GM21447 (cell line): ENCODE data around the gene MXD3.
"Not testable (repeated sequence)": the region's sequence is repeated elsewhere in the genome, so short reads cannot be mapped to it uniquely, and the experiment has no call there.

ENCODE experiments used
- ATAC-seq: cut with Tn5 transposase; IDR thresholded peaks from one replicate; pipeline ENCODE4 v1.9.1; 2021; ENCODE audit not compliant: unreplicated experiment

MXD3 gene

DNA sequence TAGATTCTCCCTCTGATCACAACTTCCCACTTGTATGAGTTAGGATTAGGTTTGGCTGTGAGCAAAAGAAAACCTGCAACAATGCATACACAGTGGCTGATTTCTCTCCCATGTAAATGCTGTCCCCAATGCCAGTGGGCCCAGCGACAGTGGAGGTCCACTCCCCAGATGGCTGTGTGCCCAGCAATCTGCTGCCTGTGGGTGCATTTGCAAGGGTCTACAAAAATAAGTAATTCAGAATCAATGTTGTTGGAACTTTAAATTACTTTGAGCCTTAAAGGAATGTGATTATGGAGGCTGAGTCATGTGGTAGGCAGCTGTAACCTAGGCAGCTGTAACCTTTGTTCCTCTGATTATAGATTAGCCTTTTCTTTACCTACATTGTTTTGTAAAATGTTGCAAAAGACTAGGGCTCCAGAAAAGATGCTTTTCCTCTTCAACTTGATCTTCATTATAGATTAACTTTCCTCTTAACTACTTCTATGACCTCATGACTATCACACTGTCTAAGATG is 14.2 kb upstream of the MXD3 start:
- no peak for ATAC-seq

DNA sequence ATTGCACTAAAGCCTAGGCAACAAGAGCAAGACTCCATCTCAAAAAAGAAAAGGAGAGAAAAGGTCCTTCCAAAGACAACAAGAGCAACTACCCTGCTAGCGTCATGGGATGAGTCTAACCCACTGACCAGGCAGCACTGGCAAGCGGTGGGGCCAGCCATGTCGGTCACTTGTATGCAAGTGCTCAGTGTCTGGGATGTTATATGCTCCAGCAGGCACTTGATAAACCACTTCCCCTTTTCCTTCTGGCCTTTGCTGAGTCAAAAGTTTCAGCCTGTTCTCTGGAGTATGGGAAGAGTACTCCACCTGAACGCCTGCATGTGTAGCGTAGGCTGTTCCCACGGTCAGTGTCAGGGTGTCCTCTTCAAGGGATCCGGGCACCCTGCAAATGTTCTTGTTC is 9.2 kb upstream of the MXD3 start:
- ATAC-seq, result no peak

GRCh38 chr5:177319913-177320588 is 8.4 kb upstream of the MXD3 start:
- no peak for ATAC-seq

DNA sequence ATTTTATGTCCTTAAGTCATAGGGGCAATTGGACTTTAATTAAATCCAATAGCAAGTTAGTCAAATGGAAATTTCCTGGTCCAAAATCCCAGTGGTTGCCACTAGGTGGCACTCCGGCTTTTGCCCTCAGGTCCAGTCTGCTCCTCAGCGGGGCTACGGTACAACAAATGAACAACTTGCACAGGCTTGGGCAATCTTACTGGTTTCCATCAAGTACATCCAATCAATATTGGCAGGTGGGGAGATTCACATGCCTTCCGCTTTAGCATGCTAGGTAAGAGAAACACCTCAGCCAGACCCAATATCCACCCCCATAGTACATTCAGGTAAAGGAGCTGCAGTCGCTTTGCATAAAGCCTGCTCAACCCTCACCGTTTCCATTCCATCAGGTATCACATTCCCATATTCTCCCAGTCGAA is 6.3 kb upstream of the MXD3 start:
- ATAC-seq, result no peak

DNA sequence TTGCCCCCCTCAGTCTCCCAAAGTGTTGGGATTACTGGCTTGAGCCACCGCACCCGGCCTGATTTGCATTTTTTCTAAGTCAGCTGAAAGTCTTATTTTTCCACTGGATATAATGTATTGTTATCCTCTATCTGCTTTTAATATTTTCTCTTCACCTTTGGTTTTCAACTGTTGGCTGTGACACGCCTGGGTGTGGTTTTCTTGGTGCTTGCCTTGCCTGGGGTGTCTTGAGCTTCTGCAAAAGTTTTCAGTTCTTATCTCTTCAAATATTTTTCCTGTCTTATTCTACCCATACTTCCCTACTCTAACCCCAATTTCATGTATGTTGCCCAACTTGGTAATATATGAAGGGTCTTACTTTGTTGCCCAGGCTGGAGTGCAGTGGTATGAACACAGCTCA is 4.3 kb upstream of the MXD3 start:
- ATAC-seq, result no peak

DNA sequence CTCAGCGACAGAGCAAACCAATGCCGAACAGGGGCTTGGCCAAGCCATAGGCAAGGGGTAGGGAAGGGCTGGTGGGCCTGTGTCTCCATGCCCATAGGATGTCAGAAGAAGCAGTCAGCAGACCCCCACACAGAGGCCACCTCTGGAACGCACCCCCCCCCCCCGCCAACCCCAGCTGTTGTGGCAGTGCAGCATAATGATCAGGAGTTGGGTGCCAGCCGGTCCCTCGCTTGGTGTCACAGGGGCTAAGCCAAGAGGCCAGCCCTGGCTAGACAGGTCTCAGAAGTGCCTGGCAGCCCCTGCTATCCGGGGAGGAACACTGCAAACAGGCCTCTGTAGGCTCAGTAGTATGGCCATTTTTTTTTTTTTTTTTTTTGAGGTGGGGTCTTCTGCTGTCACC is 3.7 kb upstream of the MXD3 start:
- no peak for ATAC-seq

- no peak for ATAC-seq
Measured at GRCh38 chr5:177314376-177315342, 3.0 kb upstream of the MXD3 start.

GRCh38 chr5:177313561-177314259 is 2.0 kb upstream of the MXD3 start:
- no peak for ATAC-seq

DNA sequence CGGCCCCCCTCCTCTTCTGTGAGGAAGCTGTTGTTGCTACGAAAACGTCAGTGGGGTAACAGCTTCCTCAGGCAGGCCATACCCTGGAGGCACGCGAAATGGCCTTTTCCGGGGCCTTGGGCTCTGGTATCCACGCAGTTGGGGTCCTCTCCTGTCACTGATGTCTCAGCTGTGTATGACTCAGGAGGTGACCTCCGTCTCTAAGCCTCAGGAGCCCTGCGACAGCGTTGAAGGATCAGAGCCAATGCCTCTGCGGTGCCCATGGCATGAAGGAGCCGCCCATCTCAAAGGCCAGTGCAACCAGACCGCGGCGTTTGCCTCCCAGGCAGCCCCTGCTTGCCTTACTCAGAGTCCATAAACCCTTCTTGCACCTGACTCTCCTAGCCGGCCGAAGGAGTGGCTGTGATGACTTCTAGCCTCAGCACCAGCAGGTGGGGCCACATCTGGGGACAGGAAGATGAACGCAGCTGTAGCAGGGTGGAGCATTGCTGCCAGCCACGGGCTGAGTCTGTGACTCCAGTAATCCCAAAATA is 1.0 kb upstream of the MXD3 start:
- ATAC-seq, result peak; percentile 20

GRCh38 chr5:177311392-177311722 is 341 bp downstream of the MXD3 start:
- no peak for ATAC-seq

- peak; percentile 34 for ATAC-seq
Measured at GRCh38 chr5:177310757-177311391, 824 bp downstream of the MXD3 start.

DNA sequence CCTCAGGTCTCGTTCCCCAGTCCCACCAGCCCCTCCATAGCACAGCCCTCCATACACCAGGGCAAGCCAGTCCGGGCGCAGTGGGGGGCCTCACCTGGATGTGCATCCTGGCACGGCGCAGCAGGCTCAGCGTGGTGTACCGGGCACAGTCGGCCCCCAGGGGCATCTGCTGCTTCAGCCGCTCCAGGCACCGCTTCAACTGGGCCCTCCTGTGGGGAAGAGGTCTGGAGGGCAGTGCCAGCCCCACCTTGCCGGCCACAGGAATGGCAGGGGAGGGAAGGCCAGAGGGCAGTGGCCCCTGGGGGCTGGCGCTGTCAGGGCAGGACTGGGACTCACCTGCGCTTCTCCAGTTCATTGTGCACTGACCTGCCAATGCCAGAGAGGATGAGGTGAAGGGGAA is 1.4 kb downstream of the MXD3 start:
- ATAC-seq, result no peak

- no peak for ATAC-seq
Measured at GRCh38 chr5:177309351-177310191, 2.1 kb downstream of the MXD3 start.

- no peak for ATAC-seq
Measured at GRCh38 chr5:177308740-177309139, 3.0 kb downstream of the MXD3 start.

DNA sequence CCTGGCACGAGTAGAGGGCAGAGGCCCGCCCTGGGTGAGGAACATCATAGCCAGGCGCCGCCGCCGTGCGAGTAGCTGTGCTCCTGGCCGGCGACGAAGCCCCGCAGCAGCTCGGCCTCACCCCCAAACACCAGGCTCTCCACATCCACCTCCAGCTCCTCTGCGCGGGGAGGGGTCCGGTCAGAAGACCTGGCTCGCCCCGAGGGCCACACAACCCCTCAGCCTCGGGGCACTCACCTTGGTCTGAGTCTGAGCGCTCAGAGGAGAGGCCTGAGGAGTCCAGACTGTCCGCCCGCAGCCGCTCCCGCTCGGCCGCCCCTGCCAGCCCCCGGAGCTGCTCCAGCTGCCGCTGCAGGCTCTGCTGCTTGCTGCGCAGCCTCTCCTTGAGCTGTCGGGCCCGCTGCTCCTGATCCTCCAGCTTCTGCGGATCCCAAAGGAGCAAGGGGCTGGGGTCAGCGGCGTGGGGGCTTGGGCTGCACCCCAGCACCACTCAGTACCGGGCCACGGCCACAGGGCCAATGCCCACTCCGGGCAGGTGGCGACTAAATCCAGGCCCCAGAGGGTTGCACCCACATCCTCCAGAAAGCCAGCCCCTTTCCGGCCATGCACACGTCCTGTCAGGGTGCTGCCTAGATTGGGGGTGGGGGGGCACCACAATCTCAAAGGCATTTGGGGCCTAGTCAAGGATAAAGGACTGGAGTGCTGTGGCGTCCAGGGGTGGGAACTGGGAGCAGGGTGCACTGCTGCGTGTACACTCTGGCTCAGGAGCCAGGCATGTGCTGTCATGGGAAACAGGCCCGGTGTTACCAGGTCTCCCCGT is 3.9 kb downstream of the MXD3 start:
- ATAC-seq, result no peak

GRCh38 chr5:177306674-177307543 is 4.8 kb downstream of the MXD3 start:
- no peak for ATAC-seq

DNA sequence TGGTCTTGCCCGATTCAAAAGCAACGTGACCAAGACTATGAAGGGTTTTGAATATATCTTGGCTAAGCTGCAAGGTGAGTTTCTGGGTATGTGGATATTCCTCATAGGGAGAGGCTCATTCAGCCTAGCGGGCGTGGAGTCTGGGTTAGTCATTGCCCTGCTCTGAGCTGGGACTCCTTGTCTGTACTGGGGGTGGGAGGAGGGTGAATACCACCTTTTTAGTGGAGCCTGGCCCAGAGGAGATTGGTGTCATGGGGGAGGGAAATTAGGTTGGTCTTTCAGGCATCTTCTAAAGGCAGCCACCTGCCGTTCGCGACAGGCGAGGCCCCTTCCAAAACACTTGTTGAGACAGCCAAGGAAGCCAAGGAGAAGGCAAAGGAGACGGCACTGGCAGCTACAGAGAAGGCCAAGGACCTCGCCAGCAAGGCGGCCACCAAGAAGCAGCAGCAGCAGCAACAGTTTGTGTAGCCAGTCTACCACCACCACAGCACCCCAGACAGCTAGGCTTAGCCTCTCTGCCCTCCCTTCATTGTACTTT is 5.5 kb downstream of the MXD3 start:
- not testable (repeated sequence) for ATAC-seq
